Uterus (tissue), 4 donors: ENCODE results near the gene EVA1C. TPM values are rescaled to one million over a fixed set of nuclear protein-coding genes. Genes with fewer than 3 reads are reported as not detected.

Experiments
- DNase-seq, 2 donors: peaks; one replicate each; pipeline ENCODE4 v3.0.0-alpha.2; 2019 to 2020
- H3K27ac ChIP-seq, 2 donors: fragments of 200-600 bp; sonication (generic); 1 replicate in 1 of 2; 2 replicates in 1 of 2; pipeline ENCODE4 v1.5.1; 2016 to 2018
- H3K27me3 ChIP-seq, 2 donors: fragments of 200-600 bp; sonication (generic); one replicate each; pipeline ENCODE4 v1.5.1; 2018 to 2019; ENCODE audit warnings: control low read depth in 1 of 2
- H3K36me3 ChIP-seq, 2 donors: fragments of 200-600 bp; sonication (generic); one replicate each; pipeline ENCODE4 v1.5.1; 2019; ENCODE audit warnings: control low read depth in 1 of 2
- H3K4me1 ChIP-seq, 2 donors: fragments of 200-600 bp; sonication (generic); one replicate each; pipeline ENCODE4 v1.5.1; 2018 to 2019; ENCODE audit warnings: control low read depth in 1 of 2
- H3K4me3 ChIP-seq, 2 donors: fragments of 200-600 bp; sonication (generic); 1 replicate in 1 of 2; 2 replicates in 1 of 2; pipeline ENCODE4 v1.5.1; 2018 to 2019; ENCODE audit warnings: mild to moderate bottlenecking in 1 of 2
- H3K9me3 ChIP-seq, 2 donors: fragments of 200-600 bp; sonication (generic); one replicate each; pipeline ENCODE4 v1.5.1; 2019; ENCODE audit warnings: control low read depth in 1 of 2
- POLR2A ChIP-seq, 2 donors: fragments of 450-650 bp; IDR thresholded peaks; one replicate each; pipeline ENCODE4 v1.6.1; 2016; ENCODE audit warnings: antibody characterized with exemption in 2 of 2, mild to moderate bottlenecking in 1 of 2, moderate library complexity in 1 of 2
- intact Hi-C: fragments of 100-400 bp; cut with DNase I; formaldehyde crosslinking; loops from one replicate; pipeline ENCODE4 v1.15.1; 2023; ENCODE audit warnings: low total_unique reads
- total RNA-seq, 4 donors: library from RNA; depleted of rRNA in 3 of 4; stranded (reverse); fragments of >200 nt in 3 of 4; gene quantifications; one replicate each; pipeline versions ENCODE4 v1.1.0 to v1.2.4, GENCODE V29; 2014 to 2023
- TF ChIP-seq, protein P1 (sequence below), 4 experiments: fragments of 200-600 bp in 2 of 4; fragments of 450-650 bp in 2 of 4; sonication (generic) in 2 of 4; IDR thresholded peaks; one replicate each; pipeline ENCODE4 v1.5.1; 2016 to 2019; ENCODE audit warnings: antibody characterized with exemption in 4 of 4, mild to moderate bottlenecking in 2 of 4, moderate library complexity in 1 of 4
- donor health status: DM: yes; HTN: yes; CAD: no.

Gene EVA1C
- total RNA-seq, 4 donors from 2014 or later, result 8.3 to 105 (median 48.7) TPM

DNA sequence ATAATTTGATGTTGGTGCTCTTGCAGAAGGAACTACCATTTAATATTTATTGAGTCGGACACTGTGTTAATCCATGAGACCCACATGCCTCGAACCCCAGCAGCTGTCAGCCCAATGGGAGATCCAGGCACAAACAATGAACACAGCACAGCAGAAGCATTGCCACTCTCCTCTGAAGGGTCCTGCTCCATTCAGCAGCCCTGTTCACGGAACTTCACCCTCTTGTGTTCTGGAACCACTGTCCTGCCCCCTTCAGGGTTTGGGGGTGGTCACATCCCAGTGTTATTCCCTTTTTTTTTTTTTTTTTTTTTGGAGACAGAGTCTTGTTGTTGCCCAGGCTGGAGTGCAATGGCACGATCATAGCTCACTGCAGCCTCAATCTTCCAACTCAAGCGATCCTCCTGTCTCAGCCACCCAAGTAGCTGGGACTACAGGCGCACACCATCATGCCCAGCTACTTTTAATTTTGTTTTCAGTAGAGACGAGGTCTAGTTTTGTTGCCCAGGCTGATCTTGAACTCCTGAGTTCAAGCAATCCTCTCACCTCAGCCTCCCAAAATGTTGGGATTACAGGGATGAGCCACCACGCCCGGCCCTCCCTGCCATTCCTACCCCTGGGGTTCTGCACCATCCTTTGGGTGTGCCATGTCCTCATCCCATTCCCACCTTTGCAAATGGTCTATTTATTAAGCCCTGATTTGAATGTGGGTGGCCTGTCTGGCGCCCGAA, 70.2 kb downstream of the EVA1C start:
- H3K36me3 ChIP-seq, result no peaks in the 10 kb centered on the region
- no peaks in the 10 kb centered on the region for H3K27me3 ChIP-seq
- no peaks in the 10 kb centered on the region for H3K9me3 ChIP-seq
- intact Hi-C loops, result no loop called here
- H3K4me1 ChIP-seq, result no peaks in the 10 kb centered on the region
- H3K4me3 ChIP-seq, result no peak overlapping the region
- TF ChIP-seq POLR2A (IDR thresholded peaks at IDR 0.05), result no peak
- TF ChIP-seq, protein P1, sequence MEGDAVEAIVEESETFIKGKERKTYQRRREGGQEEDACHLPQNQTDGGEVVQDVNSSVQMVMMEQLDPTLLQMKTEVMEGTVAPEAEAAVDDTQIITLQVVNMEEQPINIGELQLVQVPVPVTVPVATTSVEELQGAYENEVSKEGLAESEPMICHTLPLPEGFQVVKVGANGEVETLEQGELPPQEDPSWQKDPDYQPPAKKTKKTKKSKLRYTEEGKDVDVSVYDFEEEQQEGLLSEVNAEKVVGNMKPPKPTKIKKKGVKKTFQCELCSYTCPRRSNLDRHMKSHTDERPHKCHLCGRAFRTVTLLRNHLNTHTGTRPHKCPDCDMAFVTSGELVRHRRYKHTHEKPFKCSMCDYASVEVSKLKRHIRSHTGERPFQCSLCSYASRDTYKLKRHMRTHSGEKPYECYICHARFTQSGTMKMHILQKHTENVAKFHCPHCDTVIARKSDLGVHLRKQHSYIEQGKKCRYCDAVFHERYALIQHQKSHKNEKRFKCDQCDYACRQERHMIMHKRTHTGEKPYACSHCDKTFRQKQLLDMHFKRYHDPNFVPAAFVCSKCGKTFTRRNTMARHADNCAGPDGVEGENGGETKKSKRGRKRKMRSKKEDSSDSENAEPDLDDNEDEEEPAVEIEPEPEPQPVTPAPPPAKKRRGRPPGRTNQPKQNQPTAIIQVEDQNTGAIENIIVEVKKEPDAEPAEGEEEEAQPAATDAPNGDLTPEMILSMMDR (IDR thresholded peaks at IDR 0.05), result no peak
- DNase-seq, result no peak
- H3K27ac ChIP-seq, result no peak overlapping the region

DNA sequence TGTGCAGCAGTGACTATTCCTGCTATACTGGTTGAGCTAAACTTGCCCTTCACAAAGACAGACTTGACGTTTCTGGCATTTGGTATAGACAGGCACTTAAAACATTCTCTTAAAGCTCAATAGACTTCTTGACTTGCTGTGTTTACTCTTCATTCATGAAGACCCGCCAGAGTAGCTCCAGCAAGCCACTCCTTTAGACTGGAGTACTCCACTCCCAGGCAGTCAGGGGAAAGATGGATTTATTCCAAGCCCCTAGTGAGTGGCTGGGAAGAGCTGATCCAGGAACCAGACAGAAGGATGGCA, 70.7 kb downstream of the EVA1C start:
- Histone ChIP-seq H3K27ac (no peak overlapping the region), H3K27me3 (no peaks in the 10 kb centered on the region), H3K4me3 (no peak overlapping the region), H3K4me1 (no peaks in the 10 kb centered on the region), H3K36me3 (no peaks in the 10 kb centered on the region), H3K9me3 (no peaks in the 10 kb centered on the region)
- DNase-seq, result no peak
- intact Hi-C loops, result no loop called here
- TF ChIP-seq, protein P1 (IDR thresholded peaks at IDR 0.05), result no peak
- TF ChIP-seq POLR2A (IDR thresholded peaks at IDR 0.05), result no peak

DNA sequence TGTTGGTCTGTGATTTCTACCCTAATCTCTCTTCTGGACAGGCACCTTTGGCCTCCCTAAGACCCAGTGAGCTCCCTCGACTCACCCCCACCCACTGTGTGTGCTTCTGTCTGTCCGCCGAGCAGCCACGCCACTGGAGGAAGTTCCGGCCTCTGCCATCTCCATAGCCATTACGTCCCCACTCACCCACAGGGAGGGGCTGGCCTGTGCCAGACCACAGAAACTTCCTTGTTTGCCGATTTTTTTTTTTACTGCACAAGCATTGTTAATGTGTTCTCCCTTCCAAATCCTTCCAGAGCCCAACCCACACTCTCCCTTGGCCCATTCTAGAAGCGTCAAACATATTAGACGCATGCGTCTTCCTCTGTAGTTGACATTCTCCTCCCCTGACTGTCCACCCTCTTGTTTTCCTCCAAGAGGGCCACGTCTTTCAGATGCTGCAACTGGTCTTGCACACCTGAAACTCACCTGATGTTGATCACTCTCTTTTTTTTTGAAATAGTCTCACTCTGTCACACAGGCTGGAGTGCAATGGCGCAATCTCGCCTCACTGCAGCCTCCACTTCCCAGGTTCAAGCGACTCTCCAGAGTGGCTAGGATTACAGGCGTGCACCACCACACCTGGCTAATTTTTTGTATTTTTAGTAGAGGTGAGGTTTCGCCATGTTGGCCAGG, 72.3 kb downstream of the EVA1C start:
- Histone ChIP-seq H3K36me3 (no peaks in the 10 kb centered on the region), H3K4me3 (no peak overlapping the region), H3K27ac (no peak overlapping the region), H3K9me3 (no peaks in the 10 kb centered on the region), H3K4me1 (no peaks in the 10 kb centered on the region), H3K27me3 (no peaks in the 10 kb centered on the region)
- intact Hi-C loops, result no loop called here
- DNase-seq, result no peak
- TF ChIP-seq, protein P1 (IDR thresholded peaks at IDR 0.05), result no peak
- no peak for TF ChIP-seq POLR2A (IDR thresholded peaks at IDR 0.05)

DNA sequence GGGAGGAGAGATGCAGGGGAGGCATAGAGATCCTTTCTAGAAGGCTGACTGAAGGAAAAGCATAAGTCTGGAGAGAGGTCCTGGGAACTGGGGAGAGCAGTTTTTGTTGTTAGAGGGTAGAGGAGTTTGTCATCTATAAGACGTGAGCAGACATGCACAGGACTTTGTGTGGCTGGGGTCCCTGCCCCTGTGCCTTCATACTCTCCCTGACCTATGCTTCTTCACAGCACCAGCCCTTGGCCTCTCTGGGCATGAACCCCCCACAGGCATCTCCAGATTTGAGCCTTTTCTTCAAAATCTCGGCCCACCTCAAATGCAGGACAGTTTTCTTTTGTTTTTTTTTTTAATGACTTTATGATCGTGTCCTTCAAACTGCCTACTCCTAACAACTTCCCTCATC, 79.9 kb downstream of the EVA1C start:
- DNase-seq, result no peak
- TF ChIP-seq POLR2A (IDR thresholded peaks at IDR 0.05), result no peak
- TF ChIP-seq, protein P1 (IDR thresholded peaks at IDR 0.05), result no peak
- no peaks in the 10 kb centered on the region for H3K27me3 ChIP-seq
- no peak overlapping the region for H3K4me3 ChIP-seq
- H3K9me3 ChIP-seq, result no peaks in the 10 kb centered on the region
- intact Hi-C loops, result no loop called here
- H3K4me1 ChIP-seq, result peaks cover 6% of the 10 kb centered on the region in 2 donors
- H3K27ac ChIP-seq, result peak overlapping the region; percentile 23 to 85
- H3K36me3 ChIP-seq, result no peaks in the 10 kb centered on the region

DNA sequence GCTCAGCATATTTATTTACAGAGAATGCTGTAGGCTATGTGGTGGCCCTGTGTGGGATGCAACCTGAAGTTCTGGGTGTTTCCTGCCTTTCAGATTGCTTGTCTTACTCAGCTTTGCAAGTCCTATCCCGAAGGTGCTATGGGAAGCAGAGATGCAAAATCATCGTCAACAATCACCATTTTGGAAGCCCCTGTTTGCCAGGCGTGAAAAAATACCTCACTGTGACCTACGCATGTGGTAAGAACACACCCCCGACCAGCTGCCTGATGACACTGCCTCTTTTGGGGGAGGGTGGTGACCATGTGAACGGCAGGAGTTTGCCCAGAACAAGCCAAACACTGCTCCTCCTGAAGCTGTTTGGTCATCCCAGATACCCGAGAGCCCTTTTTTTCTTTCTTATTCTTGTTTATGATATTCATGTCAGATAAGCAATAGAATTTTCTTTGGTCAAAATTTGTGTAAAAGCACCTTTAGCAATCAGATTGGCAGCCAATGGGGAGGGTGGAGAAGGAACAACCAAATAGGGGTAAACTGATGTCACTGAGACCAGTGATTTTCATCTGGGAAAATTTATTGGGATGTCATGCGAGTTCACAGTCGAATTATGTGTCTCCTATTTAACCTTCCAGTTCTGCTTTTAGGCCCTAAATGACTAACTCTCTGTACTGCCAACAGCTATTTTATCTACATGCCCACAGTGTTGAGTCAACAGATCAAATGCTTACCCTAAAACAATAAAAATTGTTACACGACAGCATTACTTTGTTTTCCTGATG, 82.6 kb downstream of the EVA1C start:
- peak overlapping the region; percentile 79 to 85 for H3K27ac ChIP-seq
- no peak for TF ChIP-seq POLR2A (IDR thresholded peaks at IDR 0.05)
- TF ChIP-seq, protein P1 (IDR thresholded peaks at IDR 0.05), result no peak
- no peak overlapping the region for H3K4me3 ChIP-seq
- no peaks in the 10 kb centered on the region for H3K36me3 ChIP-seq
- intact Hi-C loops, result no loop called here
- no peaks in the 10 kb centered on the region for H3K9me3 ChIP-seq
- H3K27me3 ChIP-seq, result no peaks in the 10 kb centered on the region
- DNase-seq, result peak; percentile 52 to 73
- peaks cover 6% of the 10 kb centered on the region in 2 donors for H3K4me1 ChIP-seq
